GM12891 (cell line): ENCODE results near the gene TRAF3.

ENCODE experiments used
- DNase-seq: peaks from one replicate; pipeline ENCODE4 v3.0.0; 2011; ENCODE audit warnings: low spot score; ENCODE audit not compliant: insufficient read length
- FAIRE-seq: peaks from 2 replicates; lab custom pipeline; 2011; peaks lifted over from hg19 to GRCh38; lab: Jason Lieb, UNC
- PAX5 ChIP-seq: IDR thresholded peaks from 2 replicates; pipeline ENCODE4 v1.6.1; 2011; ENCODE audit warnings: low read length, moderate library complexity, mild to moderate bottlenecking; ENCODE audit not compliant: insufficient read depth, severe bottlenecking
- POLR2A ChIP-seq: IDR thresholded peaks from 2 replicates; pipeline ENCODE4 v1.6.1; 2011; ENCODE audit warnings: low read depth, low read length, control low read depth
- POLR2AphosphoS5 ChIP-seq: IDR thresholded peaks from 2 replicates; pipeline ENCODE4 v1.6.1; 2011; ENCODE audit warnings: low read depth, low read length, control low read depth
- POU2F2 ChIP-seq: IDR thresholded peaks from 2 replicates; pipeline ENCODE4 v1.6.1; 2011; ENCODE audit warnings: low read depth, mild to moderate bottlenecking, control low read depth, low read length, moderate library complexity
- SPI1 ChIP-seq: IDR thresholded peaks from 2 replicates; pipeline ENCODE4 v1.6.1; 2011; ENCODE audit warnings: low read depth, low read length, control low read depth
- TAF1 ChIP-seq: IDR thresholded peaks from 2 replicates; pipeline ENCODE4 v1.6.1; 2011; ENCODE audit warnings: low read depth, low read length, control low read depth

Gene TRAF3

DNA sequence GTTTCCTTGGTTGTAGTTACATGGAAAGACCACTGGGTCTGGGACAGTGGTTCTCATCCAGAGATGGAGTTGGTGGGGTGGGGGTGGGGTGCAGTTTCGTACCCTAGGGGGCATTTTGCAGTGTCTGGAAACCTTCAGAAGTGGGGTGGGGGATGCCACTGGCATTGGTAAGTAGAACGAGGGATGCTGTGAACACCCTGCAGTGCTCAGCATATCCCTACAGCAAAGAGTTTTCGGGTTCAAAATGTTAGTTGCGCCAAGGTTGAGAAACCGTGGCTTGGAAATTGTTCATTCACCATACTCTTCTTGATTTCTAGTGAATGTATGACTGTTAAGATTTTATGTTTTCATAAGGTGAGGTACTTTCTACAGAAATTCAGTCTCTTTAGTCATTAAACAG, 28.7 kb downstream of the TRAF3 start:
- FAIRE-seq (no peak), DNase-seq (no peak)
- TF ChIP-seq SPI1 (no peak), POLR2AphosphoS5 (no peak), TAF1 (no peak)

DNA sequence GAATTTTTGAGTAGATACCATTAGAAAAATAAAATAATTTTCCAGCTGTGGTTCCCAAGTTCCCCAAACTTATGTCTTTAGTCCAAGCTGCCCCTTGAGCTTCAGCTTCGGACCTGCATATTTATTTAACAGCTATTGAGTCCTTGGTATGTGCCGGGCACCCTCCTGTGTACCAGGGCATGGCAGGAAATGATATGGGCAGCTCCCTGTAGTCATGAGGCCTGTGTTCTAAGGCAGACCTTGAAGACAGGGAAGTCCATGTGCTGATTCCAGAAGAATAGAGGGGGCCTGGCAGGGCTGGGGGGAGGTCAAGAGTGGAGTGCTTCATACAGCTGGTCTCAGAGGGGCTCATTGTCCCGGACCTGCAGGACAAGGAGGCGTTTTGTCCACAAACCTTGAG, 29.2 kb downstream of the TRAF3 start:
- FAIRE-seq (no peak), DNase-seq (no peak)
- TF ChIP-seq TAF1 (no peak), POLR2A (no peak), POLR2AphosphoS5 (no peak)

DNA sequence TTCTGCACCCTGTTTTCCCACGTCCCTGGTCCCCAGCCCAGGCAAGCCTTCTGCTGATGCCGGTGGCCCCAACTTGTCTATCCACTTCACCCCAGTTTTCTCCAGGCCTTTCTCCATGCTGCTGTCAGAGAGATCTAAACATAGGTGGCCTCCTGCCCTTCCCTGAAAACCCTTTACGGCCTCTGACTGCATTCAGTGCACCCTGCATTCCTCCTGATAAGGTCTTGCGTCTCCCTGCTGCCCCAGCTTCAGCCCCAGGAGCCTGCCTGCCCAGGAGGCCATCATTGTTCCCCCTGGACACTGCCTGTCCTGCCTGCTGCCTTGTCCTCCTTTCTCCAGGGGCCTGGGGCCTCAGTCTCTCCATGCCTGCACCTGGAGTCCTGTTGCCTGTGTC, 29.8 kb downstream of the TRAF3 start:
- TF ChIP-seq POLR2AphosphoS5, result no peak
- DNase-seq (no peak), FAIRE-seq (no peak)

DNA sequence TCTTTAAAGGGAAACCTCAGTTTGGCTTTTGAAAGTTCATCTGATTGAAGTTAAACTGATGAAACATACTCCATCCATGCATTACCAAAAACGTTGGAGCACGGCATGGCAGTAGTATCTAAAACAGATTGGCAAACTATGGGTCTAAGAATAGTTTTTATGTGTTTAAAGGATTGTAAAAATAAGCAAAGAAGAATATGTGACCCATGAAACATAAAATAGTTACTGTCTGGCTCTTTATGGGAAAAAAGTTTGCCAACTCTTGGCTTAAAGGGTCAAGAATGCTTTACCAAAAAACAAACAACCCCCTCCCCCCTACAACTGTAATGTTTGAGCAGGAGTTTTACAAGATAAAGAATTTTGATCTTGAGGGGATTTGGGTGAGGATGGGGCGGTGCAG, 32.6 kb downstream of the TRAF3 start:
- TF ChIP-seq POLR2AphosphoS5 (no peak), SPI1 (no peak), TAF1 (no peak), POLR2A (no peak)
- no peak for FAIRE-seq
- no peak for DNase-seq

DNA sequence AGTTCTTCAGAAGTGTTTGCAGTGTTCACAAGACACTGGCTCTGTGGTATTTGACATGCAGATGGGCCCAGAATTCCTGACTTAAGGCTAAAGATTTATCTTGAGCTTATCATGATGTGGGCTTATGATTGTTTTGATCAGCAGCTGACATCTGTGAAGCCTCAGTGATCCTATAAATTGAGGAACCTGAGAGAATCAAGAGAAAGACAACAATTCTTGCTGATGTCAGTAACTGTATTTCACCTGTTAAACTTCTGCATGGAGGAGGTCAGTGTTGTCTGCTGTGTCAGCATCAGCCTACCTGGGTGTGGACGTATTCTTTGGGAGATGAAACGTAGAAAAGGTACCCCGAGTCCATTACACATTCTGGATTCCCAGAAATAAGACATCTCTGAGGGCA, 33.3 kb downstream of the TRAF3 start:
- FAIRE-seq, result peak; percentile 48
- no peak for DNase-seq
- TF ChIP-seq SPI1 (no peak), PAX5 (no peak), TAF1 (no peak)

DNA sequence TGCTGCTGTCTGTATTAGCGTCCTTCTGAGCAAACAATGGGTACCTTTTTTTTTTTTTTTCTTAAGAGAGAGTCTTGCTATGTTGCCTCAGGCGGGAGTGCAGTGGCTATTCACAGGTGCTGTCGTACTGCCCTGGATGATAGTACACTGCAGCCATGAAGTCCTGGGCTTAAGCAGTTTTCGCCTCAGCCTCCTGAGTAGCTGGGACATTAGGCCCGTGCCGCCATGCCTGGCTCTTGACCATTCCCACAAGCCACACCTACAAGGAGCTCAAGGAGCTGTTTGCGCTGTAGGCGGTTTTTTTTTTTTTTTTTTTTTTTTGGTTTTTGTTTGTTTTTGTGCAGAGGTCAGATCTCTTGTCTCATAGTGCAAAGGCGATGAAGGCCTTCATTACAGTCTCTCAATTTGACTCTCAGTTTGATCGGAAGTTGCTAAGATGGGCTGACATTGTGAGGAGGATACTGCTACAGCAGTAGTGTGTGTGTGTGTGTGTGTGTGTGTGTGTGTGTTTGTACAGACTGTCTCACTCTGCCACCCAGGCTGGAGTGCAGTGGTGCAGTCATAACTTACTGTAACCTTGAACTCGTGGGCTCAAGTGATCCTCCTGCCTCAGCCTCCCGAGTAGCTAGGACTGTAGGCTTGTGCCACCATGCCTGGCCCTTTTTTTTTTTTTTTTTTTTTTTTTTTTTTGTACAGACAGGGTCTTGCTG, 34.2 kb downstream of the TRAF3 start:
- DNase-seq (no peak), FAIRE-seq (peak; percentile 55)
- TF ChIP-seq POLR2A (no peak), POLR2AphosphoS5 (no peak), SPI1 (no peak), POU2F2 (no peak), TAF1 (no peak), PAX5 (no peak)

DNA sequence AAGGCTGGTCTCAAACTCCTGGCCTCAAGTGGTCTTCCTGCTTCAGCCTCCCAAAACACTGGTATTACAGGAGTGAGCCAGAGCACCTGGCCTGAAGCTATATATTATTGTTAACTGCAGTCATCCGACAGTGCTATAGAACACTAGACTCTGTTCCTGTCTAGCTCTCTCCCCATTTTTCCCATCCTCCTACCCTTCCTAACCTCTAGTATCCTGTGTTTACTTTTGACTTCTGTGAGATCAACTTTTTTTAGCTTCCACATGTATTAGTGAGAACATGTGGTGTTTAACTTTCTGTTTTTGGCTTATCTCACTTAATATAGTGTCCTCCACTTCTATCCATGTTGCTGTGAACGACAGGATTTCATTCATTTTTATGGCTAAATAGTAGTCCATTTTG, 34.7 kb downstream of the TRAF3 start:
- DNase-seq (no peak), FAIRE-seq (peak; percentile 38)
- TF ChIP-seq POU2F2 (no peak), TAF1 (no peak), PAX5 (no peak), POLR2AphosphoS5 (no peak), POLR2A (no peak), SPI1 (no peak)

DNA sequence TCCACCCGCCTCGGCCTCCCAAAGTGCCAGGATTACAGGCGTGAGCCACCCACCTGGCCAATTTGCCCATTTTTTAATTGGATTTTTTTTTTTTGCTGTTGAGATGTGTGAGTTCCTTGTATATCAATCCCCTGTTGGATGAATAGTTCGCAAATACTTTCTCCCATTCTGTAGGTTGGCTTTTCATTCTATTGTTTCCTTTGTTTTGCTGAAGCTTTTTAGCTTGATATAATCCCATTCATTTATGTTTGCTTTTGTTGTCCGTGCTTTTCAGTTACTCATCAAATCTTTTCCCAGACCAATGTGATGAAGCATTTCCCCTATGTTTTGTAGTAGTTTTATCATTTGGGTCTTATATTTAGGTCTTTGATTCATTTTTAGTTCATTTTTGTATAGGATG, 36.4 kb downstream of the TRAF3 start:
- no peak for FAIRE-seq

DNA sequence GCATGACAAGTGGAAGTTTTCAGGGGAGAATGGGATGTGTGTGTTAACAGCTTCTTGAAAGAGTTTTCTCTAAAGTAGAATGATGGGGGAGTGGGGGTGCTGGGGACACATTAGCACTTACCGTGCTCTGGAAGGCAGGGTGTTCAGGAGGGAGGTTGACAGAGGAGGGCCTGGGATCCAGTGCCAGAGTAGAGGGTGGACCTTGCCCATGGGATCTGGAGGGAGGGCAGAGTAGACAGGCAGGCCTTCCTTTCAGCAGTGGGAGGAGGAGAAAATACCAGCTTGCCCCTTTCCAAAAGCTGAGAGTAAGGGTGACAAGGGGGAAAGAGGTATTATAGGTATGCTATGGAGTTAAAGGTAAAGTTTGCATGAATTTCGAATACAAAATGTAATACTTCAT, 40.1 kb downstream of the TRAF3 start:
- FAIRE-seq (no peak), DNase-seq (no peak)
- TF ChIP-seq PAX5, result no peak
- no peak for TF ChIP-seq TAF1
- TF ChIP-seq POLR2AphosphoS5, result no peak
- TF ChIP-seq POU2F2, result no peak

More for the DNA sequence above, 36.4 kb downstream of the TRAF3 start:
- DNase-seq, result no peak
- TF ChIP-seq TAF1 (no peak), POU2F2 (no peak), PAX5 (no peak), POLR2AphosphoS5 (no peak), POLR2A (no peak), SPI1 (no peak)

DNA sequence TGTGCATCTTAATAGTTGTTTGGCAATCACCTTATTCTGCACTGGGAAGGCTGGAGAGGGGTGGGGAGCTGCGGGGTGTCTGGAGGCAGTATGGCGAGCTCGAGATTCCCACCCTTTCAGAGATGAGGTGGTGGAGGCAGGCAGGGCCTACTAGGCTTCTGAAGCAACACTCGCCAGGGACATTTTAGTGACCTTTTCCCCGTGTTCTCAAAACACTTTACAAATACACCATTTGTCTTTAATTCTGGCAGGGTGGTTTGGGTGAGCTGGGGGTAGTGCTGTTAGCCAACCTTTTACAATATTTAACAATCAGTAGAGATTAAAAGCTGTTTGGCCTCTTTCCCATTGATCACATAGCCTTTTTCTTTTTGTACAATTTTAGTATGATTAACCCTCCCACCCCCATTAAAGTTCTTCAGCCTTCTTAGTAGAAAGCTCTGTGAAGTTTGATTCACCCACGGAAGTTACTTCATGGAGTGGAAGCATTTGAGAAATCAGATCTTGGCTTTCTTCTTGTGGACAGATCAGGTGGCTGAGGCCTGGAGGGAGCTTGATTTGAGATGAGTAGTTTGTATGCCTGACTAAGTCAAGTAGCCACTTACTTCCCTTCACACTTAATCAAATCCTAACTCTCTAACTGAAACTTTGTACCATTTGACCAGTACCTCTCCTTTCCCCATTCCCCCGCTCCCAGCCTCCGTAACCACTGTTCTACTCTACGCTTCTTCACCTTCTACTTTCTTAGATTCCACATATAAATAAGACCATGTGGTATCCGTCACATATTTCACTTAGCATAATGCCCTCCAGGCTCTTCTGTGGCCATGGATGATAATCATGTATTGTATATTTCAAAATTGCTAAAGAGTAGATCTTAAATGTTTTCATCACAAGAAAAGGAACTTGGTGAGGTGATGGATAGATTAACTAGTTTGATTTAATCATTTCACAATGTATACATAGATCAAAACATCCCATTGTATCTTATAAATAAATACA, 41.0 kb downstream of the TRAF3 start:
- TF ChIP-seq POLR2A (no peak), POU2F2 (no peak), TAF1 (no peak), SPI1 (no peak), PAX5 (no peak), POLR2AphosphoS5 (no peak)
- FAIRE-seq (no peak), DNase-seq (no peak)
